Measurements from ENCODE around the gene ID2.

The ID2 gene

GRCh38 chr2:8676191-8676920 lies 5.5 kb upstream of the ID2 start:
- Histone ChIP-seq H3K27me3 (peaks cover 77% of the 10 kb centered on the region), H3K9me3 (no peaks in the 10 kb centered on the region), H3K36me3 (no peaks in the 10 kb centered on the region), H3K4me1 (ENCODE audit: control insufficient read depth in 1 of 2, insufficient read depth in 1 of 2, low read depth in 1 of 2, low read length in 1 of 2) (peaks cover 41 to 47% of the 10 kb centered on the region in 2 experiments), H3K27ac (no peak overlapping the region), H3K4me3 (ENCODE audit: low read depth in 1 of 2, low read length in 1 of 2) (peak overlapping the region in 1 of 2 experiments; percentile 27)
- no peak for TF ChIP-seq CTCF (IDR thresholded peaks at IDR 0.05)

GRCh38 chr2:8676921-8677645 lies 4.8 kb upstream of the ID2 start:
- no peaks in the 10 kb centered on the region for H3K9me3 ChIP-seq
- H3K27ac ChIP-seq, result no peak overlapping the region
- no peaks in the 10 kb centered on the region for H3K36me3 ChIP-seq
- peaks cover 75% of the 10 kb centered on the region for H3K27me3 ChIP-seq
- peak overlapping the region in 1 of 2 experiments; percentile 27 for H3K4me3 ChIP-seq (ENCODE audit: low read depth in 1 of 2, low read length in 1 of 2)
- H3K4me1 ChIP-seq (ENCODE audit: control insufficient read depth in 1 of 2, insufficient read depth in 1 of 2, low read depth in 1 of 2, low read length in 1 of 2), result peaks cover 42 to 48% of the 10 kb centered on the region in 2 experiments
- no peak for TF ChIP-seq CTCF (IDR thresholded peaks at IDR 0.05)

GRCh38 chr2:8677646-8678592 lies 3.9 kb upstream of the ID2 start:
- H3K4me3 ChIP-seq (ENCODE audit: low read depth in 1 of 2, low read length in 1 of 2), result peak overlapping the region; percentile 48 to 67
- peaks cover 74% of the 10 kb centered on the region for H3K27me3 ChIP-seq
- no peak overlapping the region for H3K27ac ChIP-seq
- no peak for TF ChIP-seq CTCF (IDR thresholded peaks at IDR 0.05)
- no peaks in the 10 kb centered on the region for H3K36me3 ChIP-seq
- H3K4me1 ChIP-seq (ENCODE audit: control insufficient read depth in 1 of 2, insufficient read depth in 1 of 2, low read depth in 1 of 2, low read length in 1 of 2), result peaks cover 47 to 48% of the 10 kb centered on the region in 2 experiments
- H3K9me3 ChIP-seq, result no peaks in the 10 kb centered on the region

GRCh38 chr2:8678731-8679566 lies 2.9 kb upstream of the ID2 start:
- Histone ChIP-seq H3K4me1 (ENCODE audit: control insufficient read depth in 1 of 2, insufficient read depth in 1 of 2, low read depth in 1 of 2, low read length in 1 of 2) (peaks cover 57% of the 10 kb centered on the region in 2 experiments), H3K9me3 (no peaks in the 10 kb centered on the region), H3K27me3 (peaks cover 64% of the 10 kb centered on the region), H3K27ac (no peak overlapping the region), H3K4me3 (ENCODE audit: low read depth in 1 of 2, low read length in 1 of 2) (peak overlapping the region; percentile 48 to 67), H3K36me3 (no peaks in the 10 kb centered on the region)
- TF ChIP-seq CTCF (IDR thresholded peaks at IDR 0.05), result no peak

GRCh38 chr2:8679567-8679826 lies 2.4 kb upstream of the ID2 start:
- Histone ChIP-seq H3K27me3 (peaks cover 58% of the 10 kb centered on the region), H3K27ac (no peak overlapping the region), H3K36me3 (no peaks in the 10 kb centered on the region), H3K4me3 (ENCODE audit: low read depth in 1 of 2, low read length in 1 of 2) (peak overlapping the region; percentile 48 to 67), H3K4me1 (ENCODE audit: control insufficient read depth in 1 of 2, insufficient read depth in 1 of 2, low read depth in 1 of 2, low read length in 1 of 2) (peaks cover 60 to 62% of the 10 kb centered on the region in 2 experiments), H3K9me3 (no peaks in the 10 kb centered on the region)
- no peak for TF ChIP-seq CTCF (IDR thresholded peaks at IDR 0.05)
